CD4-positive, alpha-beta T cell (primary cell): Measurements from ENCODE around the gene MIS18A. TPM values are rescaled to one million over a fixed set of nuclear protein-coding genes. Genes with fewer than 3 reads are reported as not detected.
A peak's percentile ranks its signal among the peaks of the same experiment; 100 is the strongest.

ENCODE experiments used
- ATAC-seq: fragments of 200-7000 bp; cut with Tn5 transposase; one replicate; pipeline ENCODE4 v1.10.0; 2022; ENCODE audit warnings: mild to moderate bottlenecking; ENCODE audit not compliant: poor library complexity
- CTCF ChIA-PET: fragments of 350-600 bp; sonication (Branson Sonifier 250); formaldehyde crosslinking; loops from one replicate; lab custom pipeline; 2021; ENCODE audit warnings: antibody characterized with exemption, inconsistent platforms; lab: Charles Lee
- POLR2A ChIA-PET: fragments of 350-600 bp; sonication (Branson Sonifier 250); formaldehyde crosslinking; loops from one replicate; lab custom pipeline; 2021; ENCODE audit warnings: antibody characterized with exemption, inconsistent platforms; lab: Charles Lee
- DNase-seq, 14 experiments: peaks; one replicate each; pipeline ENCODE4 v3.0.0-alpha.2; 2013 to 2020; ENCODE audit warnings: mixed read lengths in 2 of 14
- H3K27ac ChIP-seq, 2 donors: one replicate each; pipeline versions ENCODE4 v1.5.1 to v1.7.0; 2013; ENCODE audit warnings: low read length in 2 of 2, low read depth in 1 of 2, mild to moderate bottlenecking in 1 of 2
- H3K27me3 ChIP-seq, 2 experiments: 1 replicate in 1 of 2; 2 replicates in 1 of 2; pipeline versions ENCODE4 v1.6.1 to v1.7.0; 2013; ENCODE audit warnings: low read length in 2 of 2, control low read depth in 1 of 2, mild to moderate bottlenecking in 1 of 2, moderate library complexity in 1 of 2; ENCODE audit not compliant: insufficient read depth in 2 of 2, control insufficient read depth in 1 of 2
- H3K36me3 ChIP-seq: one replicate; pipeline ENCODE4 v1.6.1; 2013; ENCODE audit warnings: low read length, control low read depth; ENCODE audit not compliant: insufficient read depth
- H3K4me1 ChIP-seq: one replicate; pipeline ENCODE4 v1.6.1; 2013; ENCODE audit warnings: low read length, control low read depth; ENCODE audit not compliant: insufficient read depth
- H3K4me3 ChIP-seq: one replicate; pipeline ENCODE4 v1.5.1; 2013; ENCODE audit warnings: mild to moderate bottlenecking, low read length, moderate library complexity
- H3K9me3 ChIP-seq, 2 experiments: 1 replicate in 1 of 2; 2 replicates in 1 of 2; pipeline versions ENCODE4 v1.6.1 to v1.7.0; 2013; ENCODE audit warnings: low read length in 2 of 2, mild to moderate bottlenecking in 2 of 2, control low read depth in 1 of 2, moderate library complexity in 1 of 2; ENCODE audit not compliant: control insufficient read depth in 1 of 2, insufficient read depth in 1 of 2
- H3K27ac Mint-ChIP-seq: one replicate; pipeline ENCODE4 v1.8.0; 2020; ENCODE audit warnings: mixed read lengths
- H3K27me3 Mint-ChIP-seq: one replicate; pipeline ENCODE4 v1.8.0; 2021; ENCODE audit warnings: mixed read lengths
- H3K36me3 Mint-ChIP-seq: one replicate; pipeline ENCODE4 v1.8.0; 2021; ENCODE audit warnings: low read depth, mixed read lengths
- H3K4me1 Mint-ChIP-seq: one replicate; pipeline ENCODE4 v1.8.0; 2021; ENCODE audit warnings: low read depth, mixed read lengths
- H3K4me3 Mint-ChIP-seq: one replicate; pipeline ENCODE4 v1.8.0; 2020; ENCODE audit warnings: mild to moderate bottlenecking, mixed read lengths
- H3K9me3 Mint-ChIP-seq: one replicate; pipeline ENCODE4 v1.8.0; 2020; ENCODE audit warnings: mixed read lengths
- CTCF ChIP-seq: fragments of 200-600 bp; IDR thresholded peaks from one replicate; pipeline ENCODE4 v1.8.0; 2022; ENCODE audit warnings: antibody characterized with exemption, mild to moderate bottlenecking
- intact Hi-C, 2 experiments: fragments of 100-400 bp; cut with DNase I in 1 of 2; cut with micrococcal nuclease in 1 of 2; formaldehyde crosslinking; loops; one replicate each; pipeline versions ENCODE4 v1.15.1 to v1.9.0; 2023 to 2025; cut with DNase I, micrococcal nuclease
- total RNA-seq, 174 experiments: library from RNA in 2 of 174; stranded (reverse) in 2 of 174; gene quantifications; one replicate each; pipeline ENCODE4 v1.2.3 and lab custom pipeline; 2021 to 2026

MIS18A gene
- total RNA-seq, 2 experiments from 2014 or later = 2.7 to 3.0 TPM

- no peaks in the 10 kb centered on the region for H3K9me3 ChIP-seq
- H3K4me3 ChIP-seq = no peak overlapping the region
- peak in 1 of 14 experiments; percentile 8 for DNase-seq
- Mint-ChIP-seq H3K9me3 (no peaks in the 10 kb centered on the region), H3K27me3 (no peaks in the 10 kb centered on the region), H3K27ac (no peak overlapping the region), H3K4me3 (no peak overlapping the region), H3K36me3 (peaks cover 9% of the 10 kb centered on the region), H3K4me1 (peaks cover 26% of the 10 kb centered on the region)
- POLR2A ChIA-PET = no interaction called here
- H3K27me3 ChIP-seq = no peaks in the 10 kb centered on the region
- H3K27ac ChIP-seq = no peak overlapping the region
- CTCF ChIA-PET = no interaction called here
- TF ChIP-seq CTCF = no peak
- intact Hi-C loops = no loop called here
- peaks cover 16% of the 10 kb centered on the region for H3K4me1 ChIP-seq
- no peaks in the 10 kb centered on the region for H3K36me3 ChIP-seq
- no peak for ATAC-seq
These were observed 4.1 kb upstream of the MIS18A start for GRCh38 chr21:32282992-32283391.

- ChIA-PET POLR2A (no interaction called here), CTCF (no interaction called here)
- H3K4me3 Mint-ChIP-seq = peak overlapping the region; percentile 23
- no peaks in the 10 kb centered on the region for H3K9me3 ChIP-seq
- TF ChIP-seq CTCF = no peak
- no peaks in the 10 kb centered on the region for H3K27me3 Mint-ChIP-seq
- H3K36me3 ChIP-seq = no peaks in the 10 kb centered on the region
- H3K4me1 ChIP-seq = peaks cover 20% of the 10 kb centered on the region
- peaks cover 29% of the 10 kb centered on the region for H3K4me1 Mint-ChIP-seq
- no peaks in the 10 kb centered on the region for H3K9me3 Mint-ChIP-seq
- DNase-seq = no peak
- H3K27ac Mint-ChIP-seq = no peak overlapping the region
- intact Hi-C loops = no loop called here
- H3K4me3 ChIP-seq = no peak overlapping the region
- peaks cover 9% of the 10 kb centered on the region for H3K36me3 Mint-ChIP-seq
- no peaks in the 10 kb centered on the region for H3K27me3 ChIP-seq
- no peak overlapping the region for H3K27ac ChIP-seq
- ATAC-seq = no peak
These were observed 2.7 kb upstream of the MIS18A start for GRCh38 chr21:32281531-32281930.

- H3K4me1 ChIP-seq = peaks cover 20% of the 10 kb centered on the region
- Mint-ChIP-seq H3K9me3 (no peaks in the 10 kb centered on the region), H3K27ac (peak overlapping the region; percentile 94), H3K4me3 (peak overlapping the region; percentile 99), H3K4me1 (peaks cover 29% of the 10 kb centered on the region), H3K27me3 (no peaks in the 10 kb centered on the region), H3K36me3 (peaks cover 18% of the 10 kb centered on the region)
- H3K4me3 ChIP-seq = peak overlapping the region; percentile 94
- H3K9me3 ChIP-seq = no peaks in the 10 kb centered on the region
- H3K36me3 ChIP-seq = peaks cover 3% of the 10 kb centered on the region
- TF ChIP-seq CTCF = no peak
- H3K27me3 ChIP-seq = no peaks in the 10 kb centered on the region
- DNase-seq (no peak), ATAC-seq (no peak)
- H3K27ac ChIP-seq = peak overlapping the region in 1 of 2 donors; percentile 7
- ChIA-PET CTCF (no interaction called here), POLR2A (interaction anchor here (1.3 kb wide), 1 partner anchor 290 kb away, joined by 3 read pairs; no protein-coding TSS in a partner anchor)
- intact Hi-C loops = loop anchor here (2.0 to 10.0 kb wide), 5 partner anchors 113 to 615 kb away; partner anchors contain the start of genes CFAP298 (in 1 of the 2), SCAF4 (in 1 of the 2) and URB1 (in 1 of the 2)
These were observed 480 bp upstream of the MIS18A start for GRCh38 chr21:32279377-32279680.
